Left cardiac atrium (tissue), 4 donors: ENCODE results near the gene OR9Q1. TPM values are rescaled to one million over a fixed set of nuclear protein-coding genes. Genes with fewer than 3 reads are reported as not detected.

Experiments
- ATAC-seq, 2 donors: fragments of 200-7000 bp; cut with Tn5 transposase; one replicate each; pipeline ENCODE4 v1.9.1; 2020; ENCODE audit warnings: mild to moderate bottlenecking in 2 of 2, moderate library complexity in 2 of 2
- DNase-seq: peaks from one replicate; pipeline ENCODE4 v3.0.0-alpha.2; 2020
- intact Hi-C, 2 donors: fragments of 100-400 bp; cut with DNase I; formaldehyde crosslinking; loops; one replicate each; pipeline versions ENCODE4 v1.14.1 to v1.15.1; 2022 to 2023
- total RNA-seq, 2 donors: library from RNA; stranded (reverse); fragmentation: NEBNext Ultra II Directional; extraction: Animal tissue kit (Norgen Biotek cat#: 25700); gene quantifications; one replicate each; pipeline ENCODE4 v1.2.1, GENCODE V29; 2021
- donor health status: DM: no; HTN: yes; CAD: no.
- donor health status: DM: no; HTN: yes; CAD: no; lungs with severe emphysema.
- donor health status: DM: yes; HTN: yes; CAD: no.
- donor health status: Dilated cardiomyopathy.

OR9Q1 gene
- total RNA-seq, 2 donors from 2014 or later, result not detected

GRCh38 chr11:58027341-58027740, 3.7 kb downstream of the OR9Q1 start:
- intact Hi-C loops, result no loop called here
- no peak for ATAC-seq
- no peak for DNase-seq

GRCh38 chr11:58028687-58029411, 5.2 kb downstream of the OR9Q1 start:
- ATAC-seq (peak in 1 of 2 donors; percentile 51), DNase-seq (no peak)
- intact Hi-C loops, result no loop called here

GRCh38 chr11:58030653-58031052, 7.0 kb downstream of the OR9Q1 start, which contains the start of gene OR6Q1:
Gene OR6Q1 (plus strand): TSS chr11:58030953. CDS start chr11:58030953, 0 bp downstream.
- ATAC-seq, result no peak
- no peak for DNase-seq
- intact Hi-C loops, result no loop called here

- DNase-seq (no peak), ATAC-seq (no peak)
- intact Hi-C loops, result no loop called here
Measured at GRCh38 chr11:58034471-58034870, 10.8 kb downstream of the OR9Q1 start.

GRCh38 chr11:58039589-58039988, 15.9 kb downstream of the OR9Q1 start:
- DNase-seq (no peak), ATAC-seq (no peak)
- intact Hi-C loops, result no loop called here

- ATAC-seq, result no peak
- no peak for DNase-seq
- intact Hi-C loops, result no loop called here
Measured at GRCh38 chr11:58043379-58043778, 19.7 kb downstream of the OR9Q1 start.

- intact Hi-C loops, result no loop called here
- no peak for ATAC-seq
- DNase-seq, result no peak
Measured at GRCh38 chr11:58046231-58046630, 22.6 kb downstream of the OR9Q1 start.

GRCh38 chr11:58047818-58048217, 24.1 kb downstream of the OR9Q1 start:
- ATAC-seq, result no peak
- DNase-seq, result no peak
- intact Hi-C loops, result no loop called here

- DNase-seq, result no peak
- intact Hi-C loops, result no loop called here
- no peak for ATAC-seq
Measured at GRCh38 chr11:58055806-58056401, 32.2 kb downstream of the OR9Q1 start.

- ATAC-seq, result no peak
- intact Hi-C loops, result no loop called here
- DNase-seq, result no peak
Measured at GRCh38 chr11:58057481-58057880, 33.8 kb downstream of the OR9Q1 start.

- intact Hi-C loops, result no loop called here
- DNase-seq (peak; percentile 22), ATAC-seq (peak; percentile 51 to 64)
Measured at GRCh38 chr11:58058276-58059006, 34.8 kb downstream of the OR9Q1 start.

- peak; percentile 79 to 86 for ATAC-seq
- no peak for DNase-seq
- intact Hi-C loops, result no loop called here
Measured at GRCh38 chr11:58059007-58059350, 35.3 kb downstream of the OR9Q1 start.

- ATAC-seq (no peak), DNase-seq (no peak)
- intact Hi-C loops, result no loop called here
Measured at GRCh38 chr11:58060535-58060934, 36.9 kb downstream of the OR9Q1 start.

GRCh38 chr11:58060939-58061672, 37.4 kb downstream of the OR9Q1 start:
- intact Hi-C loops, result no loop called here
- DNase-seq, result no peak
- ATAC-seq, result peak in 1 of 2 donors; percentile 6

GRCh38 chr11:58061813-58062212, 38.1 kb downstream of the OR9Q1 start:
- peak in 1 of 2 donors; percentile 65 for ATAC-seq
- DNase-seq, result no peak
- intact Hi-C loops, result no loop called here

- no peak for ATAC-seq
- intact Hi-C loops, result no loop called here
- DNase-seq, result no peak
Measured at GRCh38 chr11:58067685-58068084, 44.0 kb downstream of the OR9Q1 start.

GRCh38 chr11:58068655-58069054, 45.0 kb downstream of the OR9Q1 start:
- intact Hi-C loops, result no loop called here
- ATAC-seq, result no peak
- no peak for DNase-seq

- DNase-seq (no peak), ATAC-seq (no peak)
- intact Hi-C loops, result no loop called here
Measured at GRCh38 chr11:58070585-58070984, 46.9 kb downstream of the OR9Q1 start.

GRCh38 chr11:58075781-58076180, 52.1 kb downstream of the OR9Q1 start:
- intact Hi-C loops, result no loop called here
- DNase-seq, result no peak
- peak in 1 of 2 donors; percentile 58 for ATAC-seq

- DNase-seq (no peak), ATAC-seq (no peak)
- intact Hi-C loops, result no loop called here
Measured at GRCh38 chr11:58086528-58086927, 62.8 kb downstream of the OR9Q1 start.
